OCI-LY7 (cell line): ENCODE data around the gene MROH2B.

ENCODE experiments used
- CTCF ChIP-seq: fragments of 200-600 bp; sonication (generic); conservative IDR thresholded peaks from 2 replicates; pipeline ENCODE4 v1.5.1; 2014; ENCODE audit warnings: mild to moderate bottlenecking, antibody characterized with exemption, low read length, moderate library complexity, mixed read lengths
- EZH2phosphoT487 ChIP-seq: fragments of 200-600 bp; sonication (generic); IDR thresholded peaks from 2 replicates; pipeline ENCODE4 v1.6.1; 2018; ENCODE audit warnings: low read depth, borderline replicate concordance, mild to moderate bottlenecking, mixed run types, antibody characterized with exemption, low read length, moderate library complexity, mixed read lengths

- no peak for TF ChIP-seq CTCF
- TF ChIP-seq EZH2phosphoT487 = no peak
Observed at GRCh38 chr5:40995801-40996586, 75.1 kb downstream of the MROH2B start.
